HAP-1 (cell line): ENCODE data around the gene MYCT1.

Experiments used
- DNase-seq, 2 experiments: peaks; one replicate each; pipeline ENCODE4 v3.0.0-alpha.2; 2016 to 2020; ENCODE audit warnings: low spot score in 2 of 2
- H3K27me3 ChIP-seq: fragments of 250-450 bp; sonication (Bioruptor Pico); 2 replicates; pipeline ENCODE4 v1.5.1; 2020; ENCODE audit warnings: low read depth, mild to moderate bottlenecking, moderate library complexity
- H3K36me3 ChIP-seq: fragments of 250-450 bp; sonication (Bioruptor Pico); replicated peaks from 2 replicates; pipeline ENCODE4 v1.5.1; 2020; ENCODE audit warnings: mild to moderate bottlenecking
- H3K4me1 ChIP-seq: fragments of 250-450 bp; sonication (Bioruptor Pico); 2 replicates; pipeline ENCODE4 v1.5.1; 2020; ENCODE audit warnings: mild to moderate bottlenecking
- H3K4me3 ChIP-seq: fragments of 250-450 bp; sonication (Bioruptor Pico); 2 replicates; pipeline ENCODE4 v1.5.1; 2020; ENCODE audit warnings: mild to moderate bottlenecking, moderate library complexity
- H3K9me3 ChIP-seq: fragments of 250-450 bp; sonication (Bioruptor Pico); 2 replicates; pipeline ENCODE4 v1.5.1; 2020; ENCODE audit warnings: mild to moderate bottlenecking, moderate library complexity
- in situ Hi-C: fragments of 300-500 bp; cut with MboI; formaldehyde crosslinking; loops from 3 replicates; pipeline ENCODE4 v1.14.3; 2020; ENCODE audit warnings: low sequenced_read_pairs, inconsistent platforms, mixed read lengths

Gene MYCT1

DNA sequence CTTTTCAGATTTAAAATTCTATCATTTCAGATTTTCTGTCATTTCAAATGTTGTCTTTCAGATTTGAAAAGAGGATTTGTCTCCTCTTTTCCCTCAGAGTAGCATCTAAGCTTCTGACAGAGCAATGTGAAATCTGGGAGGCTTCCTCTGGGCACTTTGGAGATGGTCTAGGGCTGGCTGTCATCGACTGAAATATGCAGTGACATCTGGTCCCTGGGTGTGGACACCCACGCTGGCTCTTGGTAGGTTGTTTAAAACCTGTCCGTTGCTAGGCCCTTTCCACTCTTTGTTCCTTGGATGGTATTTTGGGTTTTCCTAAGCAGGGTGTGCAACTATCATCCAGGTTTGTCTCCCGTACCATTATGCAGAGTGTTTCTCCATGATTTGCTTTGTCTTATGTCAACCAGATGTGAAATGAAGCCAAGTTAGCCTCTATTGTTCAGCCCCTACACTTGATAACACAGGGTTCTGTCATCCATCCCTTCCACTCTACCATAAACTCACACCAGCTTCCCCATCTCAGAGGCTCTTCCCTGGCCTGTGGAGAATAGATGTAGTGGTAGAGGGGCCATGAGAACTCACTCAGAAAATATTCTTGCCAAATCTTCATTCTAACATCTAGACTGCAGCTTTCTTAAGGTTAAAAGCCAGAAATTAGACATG, 47.9 kb downstream of the MYCT1 start:
- in situ Hi-C loops = loop anchor here (25.0 kb wide), 1 partner anchor 217 kb away; no protein-coding TSS in a partner anchor
- H3K4me1 ChIP-seq = 0 out of 2 replicates have a peak, but pooled peaks cover 3% of the 10 kb centered on the region
- no peaks in the 10 kb centered on the region for H3K9me3 ChIP-seq
- no peaks in the 10 kb centered on the region for H3K27me3 ChIP-seq
- no peaks in the 10 kb centered on the region for H3K36me3 ChIP-seq
- no peak overlapping the region for H3K4me3 ChIP-seq
- no peak for DNase-seq

DNA sequence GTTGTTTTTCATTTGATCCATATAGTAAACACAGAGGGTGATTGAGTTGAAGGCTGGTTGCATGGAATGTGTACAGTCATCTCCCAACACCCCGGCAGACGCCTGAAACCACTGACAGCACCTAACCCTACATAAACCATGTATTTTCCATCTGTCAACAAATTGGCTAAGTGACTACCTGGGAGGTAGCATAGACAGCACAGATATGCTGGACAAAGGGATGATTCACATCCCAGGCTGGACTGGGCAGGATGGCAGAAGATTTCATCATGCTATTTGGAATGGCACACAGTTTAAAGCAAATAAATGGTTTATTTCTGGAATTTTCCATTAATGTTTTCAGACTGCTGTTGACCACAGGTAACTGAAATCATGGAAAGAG, 48.5 kb downstream of the MYCT1 start:
- no peak for DNase-seq
- H3K4me3 ChIP-seq = no peak overlapping the region
- H3K36me3 ChIP-seq = no peaks in the 10 kb centered on the region
- no peaks in the 10 kb centered on the region for H3K27me3 ChIP-seq
- no peaks in the 10 kb centered on the region for H3K9me3 ChIP-seq
- H3K4me1 ChIP-seq = 0 out of 2 replicates have a peak, but pooled peaks cover 3% of the 10 kb centered on the region
- in situ Hi-C loops = loop anchor here (25.0 kb wide), 1 partner anchor 216 kb away; no protein-coding TSS in a partner anchor

GRCh38 chr6:152748843-152749242, 51.1 kb downstream of the MYCT1 start:
- in situ Hi-C loops = loop anchor here (25.0 kb wide), 1 partner anchor 213 kb away; no protein-coding TSS in a partner anchor
- H3K36me3 ChIP-seq = no peaks in the 10 kb centered on the region
- no peaks in the 10 kb centered on the region for H3K9me3 ChIP-seq
- H3K27me3 ChIP-seq = no peaks in the 10 kb centered on the region
- no peak overlapping the region for H3K4me3 ChIP-seq
- H3K4me1 ChIP-seq = 0 out of 2 replicates have a peak, but pooled peaks cover 3% of the 10 kb centered on the region
- DNase-seq = no peak

GRCh38 chr6:152749336-152749735, 51.6 kb downstream of the MYCT1 start:
- Histone ChIP-seq H3K4me3 (no peak overlapping the region), H3K9me3 (no peaks in the 10 kb centered on the region), H3K4me1 (0 out of 2 replicates have a peak, but pooled peaks cover 3% of the 10 kb centered on the region), H3K36me3 (no peaks in the 10 kb centered on the region), H3K27me3 (no peaks in the 10 kb centered on the region)
- DNase-seq = no peak
- in situ Hi-C loops = loop anchor here (25.0 kb wide), 1 partner anchor 213 kb away; no protein-coding TSS in a partner anchor

DNA sequence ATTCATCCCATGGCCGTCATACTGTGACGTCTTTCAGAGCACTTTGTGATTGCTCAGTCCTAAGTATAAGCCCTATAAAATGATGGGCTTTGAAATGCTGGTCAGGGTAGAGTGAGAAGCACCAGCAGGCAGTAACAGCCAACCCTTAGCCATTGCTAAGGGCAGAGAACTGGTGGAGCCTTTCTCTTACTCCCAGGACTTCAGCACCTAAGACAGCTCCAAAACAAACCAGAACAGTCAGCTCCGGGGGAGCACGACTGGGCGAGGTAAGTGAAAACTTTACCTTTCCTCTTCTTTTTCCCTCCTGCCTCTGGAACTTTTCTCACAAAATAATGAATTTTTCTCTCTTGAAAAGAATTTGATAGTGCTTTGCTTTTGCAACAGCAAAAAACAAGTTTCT, 53.0 kb downstream of the MYCT1 start, which contains the start of gene VIP:
Gene VIP (plus strand): TSS at position 104 of the 400 bp plus-strand sequence. CDS start 1,381 bp downstream, outside the sequence.
- Histone ChIP-seq H3K4me1 (0 out of 2 replicates have a peak, but pooled peaks cover 3% of the 10 kb centered on the region), H3K27me3 (no peaks in the 10 kb centered on the region), H3K9me3 (no peaks in the 10 kb centered on the region), H3K36me3 (no peaks in the 10 kb centered on the region), H3K4me3 (no peak within 1 kb of the TSS)
- in situ Hi-C loops = no loop called here
- DNase-seq = peak; percentile 27 to 41

DNA sequence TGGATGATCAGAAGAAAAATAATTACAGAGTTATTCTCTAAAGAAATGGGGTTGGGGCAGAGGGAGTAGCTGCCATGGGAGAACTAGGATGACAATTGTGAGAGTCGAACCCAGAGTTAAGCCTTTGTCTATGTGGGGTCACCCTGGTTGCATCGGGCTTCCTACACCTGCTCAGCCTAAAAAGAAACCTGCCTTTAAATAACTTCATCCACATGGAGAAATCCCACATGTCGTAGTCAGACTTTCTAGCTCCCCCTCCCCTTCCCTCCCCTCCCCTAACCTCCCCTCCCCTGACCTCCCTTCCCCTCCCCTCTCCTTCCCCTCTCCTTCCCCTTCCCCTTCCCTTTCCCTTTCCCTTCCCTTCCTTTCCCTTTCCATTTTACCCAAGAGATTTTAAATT, 67.6 kb downstream of the MYCT1 start:
- in situ Hi-C loops = no loop called here
- Histone ChIP-seq H3K9me3 (no peaks in the 10 kb centered on the region; the same call in 1 of the 2 replicates), H3K4me3 (no peak overlapping the region), H3K36me3 (no peaks in the 10 kb centered on the region), H3K27me3 (no peaks in the 10 kb centered on the region), H3K4me1 (no peaks in the 10 kb centered on the region)
- no peak for DNase-seq

- no peaks in the 10 kb centered on the region for H3K27me3 ChIP-seq
- in situ Hi-C loops = no loop called here
- H3K4me3 ChIP-seq = no peak overlapping the region
- H3K36me3 ChIP-seq = no peaks in the 10 kb centered on the region
- no peak for DNase-seq
- H3K4me1 ChIP-seq = no peaks in the 10 kb centered on the region
- no peaks in the 10 kb centered on the region for H3K9me3 ChIP-seq
Measured at GRCh38 chr6:152769159-152769558, 71.5 kb downstream of the MYCT1 start.

DNA sequence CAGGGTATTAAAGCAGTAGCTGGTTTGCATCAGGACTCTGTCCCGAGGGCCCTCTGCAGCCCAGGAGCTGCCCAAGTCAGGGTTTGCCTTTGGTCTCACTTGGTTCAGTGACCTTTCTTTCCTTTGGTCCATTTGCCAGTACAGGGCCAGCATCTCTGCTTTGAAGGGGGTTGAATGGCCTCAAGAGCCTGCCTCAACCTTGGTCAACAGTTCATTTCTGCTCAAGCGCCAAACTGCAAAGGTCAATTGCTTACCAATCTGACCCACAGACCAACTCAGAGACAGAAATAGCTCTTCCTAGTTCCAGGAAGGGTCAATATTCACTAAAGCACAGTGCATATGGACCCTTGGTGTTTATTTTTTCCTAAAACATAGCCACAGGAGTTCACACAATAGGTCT, 72.3 kb downstream of the MYCT1 start:
- no peaks in the 10 kb centered on the region for H3K27me3 ChIP-seq
- in situ Hi-C loops = no loop called here

DNA sequence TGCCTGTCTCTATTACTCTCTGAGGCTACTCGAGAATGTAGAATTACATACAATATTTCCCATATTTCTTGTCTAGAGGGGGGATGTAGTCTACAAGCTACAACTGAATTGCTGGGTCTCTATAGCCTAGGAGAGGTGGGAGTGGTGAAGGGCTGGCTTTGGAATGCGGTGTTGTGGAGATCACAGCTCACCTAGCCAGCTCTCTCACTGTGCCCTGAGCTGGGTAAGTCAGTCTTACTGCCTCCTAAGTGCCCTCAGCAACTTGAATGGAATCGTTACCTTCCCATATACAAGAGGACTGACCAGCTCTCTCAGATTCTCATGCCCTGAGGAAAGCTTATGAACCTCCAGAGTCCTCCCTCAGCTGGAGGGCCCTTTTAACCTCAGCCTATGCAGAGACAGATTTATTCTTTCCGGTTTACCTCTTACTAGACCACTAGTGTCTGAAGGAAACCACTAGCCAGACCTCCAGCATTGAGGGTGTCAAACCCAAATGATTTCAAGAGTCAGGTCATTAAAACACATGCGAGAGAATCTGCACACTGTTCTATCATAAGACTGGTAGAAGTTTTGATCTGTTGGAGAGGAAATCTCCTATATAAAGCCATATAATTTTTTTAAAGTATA, 73.5 kb downstream of the MYCT1 start:
- H3K4me1 ChIP-seq = no peaks in the 10 kb centered on the region
- no peak for DNase-seq
- in situ Hi-C loops = no loop called here
- H3K27me3 ChIP-seq = no peaks in the 10 kb centered on the region
- H3K36me3 ChIP-seq = no peaks in the 10 kb centered on the region
- H3K9me3 ChIP-seq = no peaks in the 10 kb centered on the region
- H3K4me3 ChIP-seq = no peak overlapping the region

More for the DNA sequence above, 72.3 kb downstream of the MYCT1 start:
- Histone ChIP-seq H3K4me3 (no peak overlapping the region), H3K9me3 (no peaks in the 10 kb centered on the region), H3K36me3 (no peaks in the 10 kb centered on the region), H3K4me1 (no peaks in the 10 kb centered on the region)
- no peak for DNase-seq
